GM20000 (cell line): ENCODE results near the gene MKNK1.
A peak's percentile ranks its signal among the peaks of the same experiment; 100 is the strongest.

ENCODE experiments used
- DNase-seq: peaks from one replicate; pipeline ENCODE4 v3.0.0; 2012; ENCODE audit warnings: low spot score
- TF ChIP-seq, protein P1 (sequence below): IDR thresholded peaks from 2 replicates; pipeline ENCODE4 v1.5.1; 2012; ENCODE audit warnings: mild to moderate bottlenecking, control low read depth; ENCODE audit errors: extremely low read depth, missing control alignments

The MKNK1 gene

DNA sequence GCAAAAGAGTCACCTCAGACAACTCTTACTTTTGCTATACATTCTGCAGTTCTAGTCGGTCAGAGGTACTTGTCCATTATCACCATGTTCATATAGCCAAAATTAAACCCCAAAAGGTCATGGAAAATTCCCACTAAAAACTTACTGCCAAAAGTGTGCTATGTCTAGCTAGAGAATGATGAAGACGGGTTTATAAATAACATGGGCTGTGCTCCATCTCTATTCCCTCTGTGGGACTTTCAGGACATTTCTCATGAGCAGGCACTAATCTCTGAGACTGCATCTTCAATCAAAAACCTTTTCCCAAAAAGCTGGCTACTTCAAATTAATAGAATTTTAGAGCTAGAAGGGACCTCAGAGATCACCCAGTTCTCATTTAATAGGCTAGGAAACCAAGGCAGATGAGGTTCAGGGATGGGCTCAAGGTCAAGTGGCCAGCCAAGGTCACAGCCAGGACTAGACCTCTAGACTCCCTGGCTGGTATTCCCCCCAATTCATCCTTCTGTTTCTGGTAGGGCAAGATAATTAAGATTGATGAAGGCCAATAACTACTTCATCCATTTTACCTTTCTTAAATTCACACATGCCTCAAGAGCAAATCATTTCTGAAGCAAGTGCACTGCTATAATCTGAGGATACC lies 33.5 kb upstream of the MKNK1 start:
- TF ChIP-seq, protein P1, sequence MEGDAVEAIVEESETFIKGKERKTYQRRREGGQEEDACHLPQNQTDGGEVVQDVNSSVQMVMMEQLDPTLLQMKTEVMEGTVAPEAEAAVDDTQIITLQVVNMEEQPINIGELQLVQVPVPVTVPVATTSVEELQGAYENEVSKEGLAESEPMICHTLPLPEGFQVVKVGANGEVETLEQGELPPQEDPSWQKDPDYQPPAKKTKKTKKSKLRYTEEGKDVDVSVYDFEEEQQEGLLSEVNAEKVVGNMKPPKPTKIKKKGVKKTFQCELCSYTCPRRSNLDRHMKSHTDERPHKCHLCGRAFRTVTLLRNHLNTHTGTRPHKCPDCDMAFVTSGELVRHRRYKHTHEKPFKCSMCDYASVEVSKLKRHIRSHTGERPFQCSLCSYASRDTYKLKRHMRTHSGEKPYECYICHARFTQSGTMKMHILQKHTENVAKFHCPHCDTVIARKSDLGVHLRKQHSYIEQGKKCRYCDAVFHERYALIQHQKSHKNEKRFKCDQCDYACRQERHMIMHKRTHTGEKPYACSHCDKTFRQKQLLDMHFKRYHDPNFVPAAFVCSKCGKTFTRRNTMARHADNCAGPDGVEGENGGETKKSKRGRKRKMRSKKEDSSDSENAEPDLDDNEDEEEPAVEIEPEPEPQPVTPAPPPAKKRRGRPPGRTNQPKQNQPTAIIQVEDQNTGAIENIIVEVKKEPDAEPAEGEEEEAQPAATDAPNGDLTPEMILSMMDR: no peak
- DNase-seq: no peak

DNA sequence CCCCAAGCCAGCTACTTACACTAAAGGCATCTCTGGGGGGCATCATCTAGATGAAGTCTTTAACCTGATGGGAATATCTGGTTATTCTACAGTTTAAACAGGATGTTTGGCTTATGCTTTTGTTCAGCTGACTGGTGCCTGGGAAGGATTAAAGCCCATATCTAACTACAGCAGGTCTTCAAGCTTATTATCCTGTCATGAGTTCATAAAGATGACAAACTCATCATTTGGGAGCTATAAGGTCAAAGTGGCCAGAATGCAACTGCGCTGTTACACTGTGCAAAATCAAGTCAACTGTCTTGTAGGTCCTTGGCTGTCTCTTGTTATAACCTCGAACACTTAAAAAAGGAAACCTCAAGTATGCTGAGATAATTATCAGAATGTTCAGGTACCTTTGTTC lies 31.1 kb upstream of the MKNK1 start:
- TF ChIP-seq, protein P1: no peak
- no peak for DNase-seq

GRCh38 chr1:46630719-46631118 lies 26.7 kb upstream of the MKNK1 start:
- DNase-seq: no peak
- TF ChIP-seq, protein P1: no peak

DNA sequence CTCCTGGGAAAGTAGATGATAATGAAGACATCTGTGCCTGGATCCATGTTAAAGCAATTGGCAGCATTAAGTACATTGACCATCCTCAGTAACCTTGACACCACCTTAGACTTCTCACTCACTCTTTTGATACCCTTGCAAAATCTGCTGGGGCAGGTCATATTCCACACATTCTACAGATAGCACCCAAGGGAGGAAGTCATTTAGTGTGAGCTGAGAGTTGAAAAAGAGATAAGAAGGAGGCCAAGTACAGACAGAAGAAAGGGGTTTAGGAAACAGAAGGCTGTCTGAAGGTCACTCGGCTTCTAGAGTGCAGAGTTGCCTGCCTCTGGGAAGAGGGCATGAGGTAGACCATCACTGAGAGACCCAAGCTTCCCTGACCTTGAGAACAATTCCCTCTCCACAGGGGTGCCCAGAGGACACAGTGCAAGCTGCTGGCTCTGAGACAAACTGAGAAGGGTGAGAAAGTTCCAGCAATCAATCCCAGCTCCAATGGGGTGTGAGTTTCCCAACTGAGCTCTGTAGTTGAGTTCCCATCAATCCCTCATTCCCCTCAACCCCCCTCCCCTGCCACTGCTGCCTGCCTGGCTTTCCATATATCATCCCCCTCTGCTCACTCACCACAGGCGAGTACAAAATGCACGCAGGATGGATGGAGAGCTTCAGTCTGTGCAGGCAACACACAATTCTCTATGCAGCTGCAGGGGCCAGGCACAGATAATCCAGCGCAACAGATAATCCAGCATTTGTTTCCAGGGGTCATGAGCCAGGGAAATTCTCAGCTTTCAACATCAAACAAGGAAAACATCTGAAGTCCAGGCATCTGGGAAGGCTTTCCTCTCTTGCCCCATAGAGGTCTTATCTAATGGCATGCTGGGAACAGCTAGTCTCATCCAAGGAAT lies 19.9 kb upstream of the MKNK1 start:
- DNase-seq: no peak
- TF ChIP-seq, protein P1: no peak

DNA sequence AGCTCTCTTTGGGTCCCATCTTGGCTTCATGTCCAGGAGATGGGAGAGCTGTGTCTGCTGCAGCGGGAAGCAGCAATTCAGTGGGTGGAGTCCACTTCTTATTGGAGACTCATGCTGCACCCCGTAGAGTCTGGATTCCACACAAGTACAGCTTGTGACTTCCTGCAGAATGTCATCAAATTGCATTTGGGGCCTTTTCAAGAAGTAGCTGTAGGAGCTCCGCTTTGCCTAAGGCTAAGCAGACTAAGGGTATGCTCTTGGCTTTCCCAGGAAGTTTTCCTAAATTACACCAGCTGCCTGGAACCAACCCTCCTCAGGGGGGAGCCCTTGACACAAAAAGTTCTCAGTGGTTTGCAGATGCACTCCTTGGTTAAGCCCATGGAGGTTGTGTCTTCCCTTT lies 18.3 kb upstream of the MKNK1 start:
- TF ChIP-seq, protein P1: peak; percentile 23
- DNase-seq: peak; percentile 35

GRCh38 chr1:46621930-46622329 lies 17.9 kb upstream of the MKNK1 start:
- no peak for DNase-seq
- TF ChIP-seq, protein P1: no peak

GRCh38 chr1:46619656-46620258 lies 15.7 kb upstream of the MKNK1 start:
- TF ChIP-seq, protein P1: no peak
- no peak for DNase-seq
